Tibial nerve (tissue), 4 donors: Measurements from ENCODE around the gene GBX1.

Experiments used
- CTCF ChIP-seq, 5 experiments: fragments of 200-600 bp in 3 of 5; fragments of 450-650 bp in 2 of 5; sonication (generic) in 3 of 5; IDR thresholded peaks; one replicate each; pipeline ENCODE4 v1.5.1; 2016 to 2019; ENCODE audit warnings: antibody characterized with exemption in 5 of 5, mild to moderate bottlenecking in 3 of 5, moderate library complexity in 2 of 5
- EP300 ChIP-seq, 2 donors: sonication (generic); formaldehyde crosslinking; IDR thresholded peaks; one replicate each; pipeline ENCODE4 v1.6.1; 2017; ENCODE audit warnings: antibody characterized with exemption in 2 of 2, mild to moderate bottlenecking in 1 of 2
- POLR2A ChIP-seq, 2 donors: fragments of 450-650 bp; IDR thresholded peaks; one replicate each; pipeline ENCODE4 v1.6.1; 2017; ENCODE audit warnings: antibody characterized with exemption in 2 of 2, mild to moderate bottlenecking in 2 of 2, moderate library complexity in 2 of 2

- TF ChIP-seq EP300 (IDR thresholded peaks at IDR 0.05) = no peak
- no peak for TF ChIP-seq CTCF (IDR thresholded peaks at IDR 0.05)
- no peak for TF ChIP-seq POLR2A (IDR thresholded peaks at IDR 0.05)
These were observed 51.6 kb downstream of the GBX1 start for GRCh38 chr7:151115836-151116418.
